Testis (tissue), 2 donors: ENCODE data around the gene CCDC200.

ENCODE experiments used
- CTCF ChIP-seq, 3 experiments: fragments of 450-650 bp in 2 of 3; fragments of 200-600 bp in 1 of 3; sonication (generic) in 1 of 3; IDR thresholded peaks; one replicate each; pipeline ENCODE4 v1.5.1; 2016 to 2019; ENCODE audit warnings: antibody characterized with exemption in 3 of 3, mild to moderate bottlenecking in 2 of 3, moderate library complexity in 1 of 3
- POLR2A ChIP-seq: fragments of 450-650 bp; IDR thresholded peaks from one replicate; pipeline ENCODE4 v1.6.1; 2017; ENCODE audit warnings: antibody characterized with exemption, mild to moderate bottlenecking, moderate library complexity

DNA sequence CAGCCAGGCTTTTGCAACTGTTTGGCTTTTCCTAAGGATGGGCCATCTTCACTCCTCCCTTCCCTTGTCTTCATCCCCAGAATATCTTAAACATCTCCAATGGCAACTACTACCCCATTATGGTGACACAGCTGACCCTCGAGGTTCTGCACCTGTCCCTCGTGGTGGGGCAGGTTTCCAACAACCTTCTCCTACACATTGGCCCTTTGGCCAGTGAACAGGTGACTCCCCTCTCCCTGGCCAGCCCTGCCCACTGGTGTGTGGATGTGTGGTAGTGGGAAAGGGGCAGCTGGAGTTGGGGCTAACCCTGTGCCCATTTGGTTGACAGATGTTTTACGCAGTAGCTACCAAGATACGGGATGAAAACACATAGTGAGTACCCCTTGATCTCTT, 12.1 kb downstream of the CCDC200 start:
- no peak for TF ChIP-seq CTCF (IDR thresholded peaks at IDR 0.05)
- no peak for TF ChIP-seq POLR2A
